LoVo (cell line): Measurements from ENCODE around the gene TRPM5.
"Not testable (repeated sequence)": the region's sequence is repeated elsewhere in the genome, so short reads cannot be mapped to it uniquely, and the experiment has no call there.

Experiments
- DNase-seq: peaks from one replicate; pipeline ENCODE4 v3.0.0-alpha.2; 2016; ENCODE audit warnings: low spot score

The TRPM5 gene

GRCh38 chr11:2443881-2444820 lies at the start of gene TRPM5:
Gene TRPM5, minus strand, starts transcription at chr11:2444514. Its CDS starts 21,478 bp downstream, at chr11:2423036.
- peak; percentile 53 for DNase-seq

- no peak for DNase-seq
These were observed 44.8 kb upstream of the TRPM5 start for GRCh38 chr11:2489083-2489482.

GRCh38 chr11:2488004-2488403 lies 43.7 kb upstream of the TRPM5 start:
- no peak for DNase-seq

GRCh38 chr11:2484576-2485125 lies 40.3 kb upstream of the TRPM5 start:
- DNase-seq, result no peak

- no peak for DNase-seq
These were observed 39.1 kb upstream of the TRPM5 start for GRCh38 chr11:2483426-2483825.

- DNase-seq, result no peak
These were observed 38.4 kb upstream of the TRPM5 start for GRCh38 chr11:2482745-2483144.

- no peak for DNase-seq
These were observed 37.9 kb upstream of the TRPM5 start for GRCh38 chr11:2482204-2482603.

- DNase-seq, result no peak
These were observed 36.9 kb upstream of the TRPM5 start for GRCh38 chr11:2481253-2481652.

GRCh38 chr11:2480874-2481220 lies 36.5 kb upstream of the TRPM5 start:
- DNase-seq, result no peak

- not testable (repeated sequence) for DNase-seq
These were observed 36.0 kb upstream of the TRPM5 start for GRCh38 chr11:2480067-2480873.

- DNase-seq, result no peak
These were observed 33.6 kb upstream of the TRPM5 start for GRCh38 chr11:2477936-2478335.

GRCh38 chr11:2477254-2477653 lies 32.9 kb upstream of the TRPM5 start:
- DNase-seq, result no peak

- no peak for DNase-seq
These were observed 31.0 kb upstream of the TRPM5 start for GRCh38 chr11:2475136-2475918.

GRCh38 chr11:2474059-2474901 lies 30.0 kb upstream of the TRPM5 start:
- no peak for DNase-seq

GRCh38 chr11:2473361-2474058 lies 29.2 kb upstream of the TRPM5 start:
- no peak for DNase-seq

- DNase-seq, result no peak
These were observed 28.3 kb upstream of the TRPM5 start for GRCh38 chr11:2472428-2473186.

- DNase-seq, result no peak
These were observed 27.4 kb upstream of the TRPM5 start for GRCh38 chr11:2471804-2472096.

GRCh38 chr11:2471048-2471803 lies 26.9 kb upstream of the TRPM5 start:
- DNase-seq, result no peak

GRCh38 chr11:2470495-2470894 lies 26.2 kb upstream of the TRPM5 start:
- DNase-seq, result no peak
